ENCODE measurements around the gene NKX6-2. TPM values are rescaled to one million over a fixed set of nuclear protein-coding genes. Genes with fewer than 3 reads are reported as not detected.

The NKX6-2 gene
- not detected in 2 replicates for total RNA-seq

DNA sequence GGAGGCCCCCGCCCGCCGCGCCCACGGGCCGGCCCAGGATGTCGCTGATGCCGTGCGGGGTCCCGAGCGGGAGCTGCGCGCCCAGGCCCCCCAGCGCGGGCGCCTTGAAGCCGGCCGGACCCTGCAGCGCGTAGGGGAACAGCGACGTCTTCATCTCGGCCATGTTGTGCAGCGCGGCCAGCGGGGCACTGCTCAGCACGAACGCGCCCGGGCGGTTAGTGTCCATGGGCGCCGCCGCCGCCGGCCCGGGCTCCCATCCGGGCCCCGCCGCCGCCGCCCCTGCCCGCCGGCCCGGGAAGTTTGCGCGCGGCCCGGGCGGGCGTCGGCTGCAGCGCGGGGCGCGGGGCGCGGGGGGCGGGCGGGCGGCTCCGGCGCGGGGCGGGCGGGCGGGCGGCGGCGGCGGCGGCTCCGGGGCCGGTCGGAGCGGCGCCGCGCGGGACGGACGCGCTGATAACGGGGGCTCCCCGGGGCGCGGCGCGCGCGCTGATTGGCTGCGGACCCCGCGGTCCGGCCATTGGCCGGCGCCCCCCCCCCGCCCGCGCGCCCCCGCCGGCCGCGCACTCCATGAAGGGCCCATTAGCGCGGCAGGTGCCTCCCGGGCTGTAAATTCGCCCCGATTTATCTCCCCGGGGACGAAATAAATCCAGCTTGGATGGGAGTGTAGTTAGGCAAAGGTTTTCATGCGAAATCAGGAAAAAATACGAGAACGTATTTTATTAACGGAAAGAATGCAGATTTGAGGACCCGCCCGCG lies at the start of gene NKX6-2:
TSS of gene NKX6-2 (minus strand) at position 425 of the 753 bp plus-strand sequence. CDS start at position 226, 199 bp downstream.

Other genes starting within 250 kb of the NKX6-2 start
- 30.5 and 31.2 TPM in 2 replicates for gene INPP5A, start 248.4 kb downstream of the NKX6-2 start, total RNA-seq
- 0.81 TPM in 1 of 2 replicates, not detected in the other for gene CFAP46, start 156.4 kb upstream of the NKX6-2 start, total RNA-seq